SK-N-SH (cell line): ENCODE results near the gene TENT5A.

Source experiments
- CTCF ChIP-seq: fragments of 200-600 bp; sonication (generic); IDR thresholded peaks from 2 replicates; pipeline ENCODE4 v1.6.1; 2017; ENCODE audit warnings: antibody characterized with exemption, mild to moderate bottlenecking, moderate library complexity
- EP300 ChIP-seq, 2 experiments: IDR thresholded peaks; 2 replicates each; pipeline versions ENCODE4 v1.4.0 to v1.6.1; 2012; ENCODE audit warnings: borderline replicate concordance in 1 of 2, low read depth in 1 of 2, low read length in 1 of 2
- EZH2phosphoT487 ChIP-seq: fragments of 200-600 bp; sonication (generic); IDR thresholded peaks from 2 replicates; pipeline ENCODE4 v1.6.1; 2017; ENCODE audit warnings: low read depth, mixed run types, mild to moderate bottlenecking, antibody characterized with exemption, moderate library complexity, borderline replicate concordance
- GABPA ChIP-seq: IDR thresholded peaks from 2 replicates; pipeline ENCODE4 v1.4.0; 2012; ENCODE audit warnings: low read depth, mild to moderate bottlenecking
- GATA2 ChIP-seq: sonication (generic); formaldehyde crosslinking; IDR thresholded peaks from 2 replicates; pipeline ENCODE4 v1.5.0; 2020; ENCODE audit warnings: mild to moderate bottlenecking, missing genetic modification reagents
- POLR2AphosphoS5 ChIP-seq: IDR thresholded peaks from 2 replicates; pipeline ENCODE4 v1.6.1; 2012; ENCODE audit warnings: low read depth, low read length
- RAD21 ChIP-seq: IDR thresholded peaks from 2 replicates; pipeline ENCODE4 v1.6.1; 2012; ENCODE audit warnings: mild to moderate bottlenecking, low read length
- RXRA ChIP-seq: IDR thresholded peaks from 2 replicates; pipeline ENCODE4 v1.4.0; 2012; ENCODE audit warnings: low read depth, mild to moderate bottlenecking, borderline replicate concordance
- SIN3A ChIP-seq: IDR thresholded peaks from 2 replicates; pipeline ENCODE4 v1.6.1; 2012; ENCODE audit warnings: low read depth, mild to moderate bottlenecking, low read length, moderate library complexity, borderline replicate concordance
- SMC3 ChIP-seq: IDR thresholded peaks from 2 replicates; pipeline ENCODE4 v1.6.1; 2012; ENCODE audit warnings: low read depth, low read length, improper control_type of control experiment
- TAF1 ChIP-seq: IDR thresholded peaks from 2 replicates; pipeline ENCODE4 v1.6.1; 2012; ENCODE audit warnings: low read depth, mild to moderate bottlenecking, low read length, moderate library complexity, borderline replicate concordance
- TEAD4 ChIP-seq: IDR thresholded peaks from 2 replicates; pipeline ENCODE4 v1.4.0; 2012; ENCODE audit warnings: mild to moderate bottlenecking, borderline replicate concordance; ENCODE audit not compliant: insufficient read depth
- USF1 ChIP-seq: IDR thresholded peaks from 2 replicates; pipeline ENCODE4 v1.4.0; 2012; ENCODE audit warnings: low read depth, borderline replicate concordance

GRCh38 chr6:81790034-81790433 is 37.6 kb upstream of the TENT5A start:
- no peak for TF ChIP-seq SIN3A
- TF ChIP-seq RAD21 = no peak
- TF ChIP-seq SMC3 = no peak
- no peak for TF ChIP-seq POLR2AphosphoS5
- no peak for TF ChIP-seq GATA2 (CRISPR knock-in tag)
- TF ChIP-seq EP300 (IDR thresholded peaks at IDR 0.05; ENCODE audit: borderline replicate concordance in 1 of 2, low read depth in 1 of 2, low read length in 1 of 2) = no peak
- TF ChIP-seq CTCF = no peak
- TF ChIP-seq TAF1 = no peak
- TF ChIP-seq TEAD4 = no peak
- no peak for TF ChIP-seq RXRA
- no peak for TF ChIP-seq GABPA
- TF ChIP-seq EZH2phosphoT487 = no peak
- no peak for TF ChIP-seq USF1
